NCI-H1694 treated with DMSO at 0.1 percent for 48 hours (cell line): Measurements from ENCODE around the gene KDM3B.

Experiments used
- DNase-seq: peaks from one replicate; lab custom pipeline; 2025; lab: John Stamatoyannopoulos, UW

The KDM3B gene

DNA sequence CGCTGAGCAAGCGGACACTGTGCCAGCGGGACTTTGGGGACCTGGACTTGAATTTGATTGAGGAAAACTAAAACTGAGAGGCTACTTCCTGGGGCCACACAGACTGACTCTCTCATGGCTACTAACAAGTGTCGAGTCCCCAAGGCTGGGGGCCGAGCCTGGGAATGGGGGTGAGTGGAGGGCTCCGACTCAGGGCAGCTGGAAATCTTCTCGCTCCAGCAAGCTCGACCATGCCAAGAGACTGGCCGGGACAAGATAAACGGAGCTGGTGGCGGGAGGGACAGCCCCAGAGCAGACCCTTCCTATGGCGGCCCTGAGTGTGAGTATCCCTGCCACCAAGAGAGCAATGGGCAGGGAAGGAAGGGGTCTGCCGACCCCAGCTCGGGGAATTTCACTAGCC, 5.6 kb upstream of the KDM3B start:
- DNase-seq = no peak

DNA sequence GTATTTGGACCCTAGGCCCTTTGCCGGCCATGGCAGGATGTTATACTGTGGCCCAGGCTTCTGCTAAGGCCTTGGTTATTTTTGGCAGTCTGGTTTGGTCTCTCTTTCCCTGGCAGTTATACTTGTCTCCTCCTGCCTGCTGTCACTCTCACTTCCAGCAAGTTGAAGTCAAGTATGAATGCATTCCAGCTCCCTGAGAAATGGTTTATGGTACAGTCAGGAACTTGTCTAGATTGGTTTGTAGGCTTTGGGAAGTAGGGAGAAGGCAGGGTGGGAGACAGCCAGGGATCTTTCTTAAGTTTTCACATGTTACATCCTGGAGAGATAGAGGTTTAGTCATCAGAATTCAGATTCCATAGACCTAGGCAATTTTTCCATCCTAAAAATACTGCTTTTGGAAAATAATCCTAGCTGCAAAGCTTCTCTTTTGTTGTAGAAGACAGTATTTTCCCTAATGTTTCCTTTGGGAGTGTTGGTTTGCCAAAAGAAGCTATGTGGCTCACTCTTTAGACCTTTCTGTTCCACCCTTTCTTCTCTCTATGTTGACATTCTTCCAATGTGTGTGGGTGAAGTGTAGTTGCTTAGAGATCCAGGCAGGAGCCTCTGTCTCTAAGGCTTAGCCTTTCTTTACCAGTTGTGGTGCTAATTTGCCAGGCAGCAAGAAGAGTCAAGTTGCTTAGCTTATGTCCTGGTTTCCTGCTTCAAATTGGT, 2.5 kb upstream of the KDM3B start:
- DNase-seq = no peak

DNA sequence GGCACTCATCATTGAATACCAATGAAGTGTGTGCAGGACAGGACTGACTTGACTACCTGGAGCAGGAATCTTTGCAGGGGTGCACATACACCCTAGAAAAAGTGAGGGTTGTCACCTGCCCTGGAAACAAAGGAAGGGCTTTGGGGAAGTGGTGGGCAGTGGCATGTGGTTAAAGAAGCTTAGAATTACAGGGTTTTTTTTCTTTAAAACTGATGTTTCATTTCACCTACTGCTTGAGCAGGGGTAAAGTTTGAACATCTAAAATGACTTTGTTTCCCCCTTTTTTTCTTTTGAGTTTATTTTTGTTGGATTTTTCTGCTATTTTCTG, 2.0 kb upstream of the KDM3B start:
- DNase-seq = no peak

- no peak for DNase-seq
Observed at GRCh38 chr5:138351056-138351455, 1.4 kb upstream of the KDM3B start.

GRCh38 chr5:138351517-138351916, 968 bp upstream of the KDM3B start:
- no peak for DNase-seq

DNA sequence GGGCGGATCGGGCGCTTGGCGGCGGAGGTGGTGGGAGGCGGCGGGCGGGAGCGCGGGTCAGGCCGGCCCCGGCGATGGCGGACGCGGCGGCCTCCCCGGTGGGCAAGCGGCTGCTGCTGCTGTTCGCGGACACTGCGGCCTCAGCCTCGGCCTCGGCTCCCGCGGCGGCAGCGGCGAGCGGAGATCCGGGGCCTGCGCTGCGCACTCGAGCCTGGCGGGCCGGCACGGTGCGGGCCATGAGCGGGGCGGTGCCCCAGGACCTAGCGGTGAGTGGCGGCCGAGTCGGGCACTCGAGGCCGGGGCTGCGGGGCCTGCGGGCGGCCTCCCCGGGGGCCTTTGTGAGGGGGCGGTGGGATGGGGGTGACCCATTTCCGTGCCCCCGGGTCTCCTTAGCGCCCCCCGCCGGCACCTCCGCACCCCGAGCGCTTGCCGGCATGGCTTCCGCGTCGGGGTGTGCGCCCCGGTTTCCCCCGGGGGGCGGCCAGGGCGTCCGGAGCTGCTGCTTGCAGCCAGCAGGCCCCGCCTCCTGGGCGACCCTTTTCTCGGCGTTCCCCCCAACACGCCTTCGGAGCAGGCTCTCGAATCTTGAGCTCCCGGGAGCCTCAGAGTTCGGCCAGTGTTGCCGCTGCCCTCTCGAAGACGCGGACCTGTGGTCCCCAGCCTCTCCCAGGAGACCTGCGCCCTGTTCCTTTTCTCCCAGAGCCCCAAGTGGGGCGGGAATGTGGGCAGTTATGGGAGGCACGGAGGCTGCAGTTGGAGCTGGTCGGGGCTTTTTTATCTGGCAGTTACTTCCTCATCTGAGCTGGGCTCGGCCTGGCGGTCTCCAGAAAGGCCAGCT, 456 bp downstream of the KDM3B start:
- DNase-seq = no peak

DNA sequence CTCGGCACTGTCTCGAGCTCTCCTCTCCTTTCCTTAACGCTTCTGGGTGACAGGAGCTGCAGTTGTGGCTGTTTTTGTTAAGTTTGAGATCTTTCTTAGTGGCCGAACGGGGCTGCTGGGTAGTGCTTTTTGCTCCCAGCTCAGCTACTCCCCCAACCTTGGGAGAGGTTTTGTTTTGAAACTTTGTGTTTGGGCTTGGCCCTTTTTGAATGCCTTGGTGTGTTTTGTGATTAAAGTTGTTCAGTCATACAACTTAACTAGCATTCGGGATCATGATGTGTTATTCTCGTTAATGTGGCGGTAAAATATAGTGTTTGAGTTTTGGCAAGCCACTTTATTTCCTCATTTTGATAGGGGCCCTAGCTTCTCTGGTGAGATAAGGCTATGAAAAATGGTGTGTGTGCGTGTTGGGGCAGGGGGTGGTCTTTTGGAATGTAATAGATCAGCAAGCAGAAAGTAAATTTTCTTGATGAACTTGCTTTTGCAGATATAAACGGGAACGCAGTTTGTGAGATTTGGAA, 1.1 kb downstream of the KDM3B start:
- DNase-seq = no peak

- no peak for DNase-seq
Observed at GRCh38 chr5:138354387-138354786, 1.9 kb downstream of the KDM3B start.

DNA sequence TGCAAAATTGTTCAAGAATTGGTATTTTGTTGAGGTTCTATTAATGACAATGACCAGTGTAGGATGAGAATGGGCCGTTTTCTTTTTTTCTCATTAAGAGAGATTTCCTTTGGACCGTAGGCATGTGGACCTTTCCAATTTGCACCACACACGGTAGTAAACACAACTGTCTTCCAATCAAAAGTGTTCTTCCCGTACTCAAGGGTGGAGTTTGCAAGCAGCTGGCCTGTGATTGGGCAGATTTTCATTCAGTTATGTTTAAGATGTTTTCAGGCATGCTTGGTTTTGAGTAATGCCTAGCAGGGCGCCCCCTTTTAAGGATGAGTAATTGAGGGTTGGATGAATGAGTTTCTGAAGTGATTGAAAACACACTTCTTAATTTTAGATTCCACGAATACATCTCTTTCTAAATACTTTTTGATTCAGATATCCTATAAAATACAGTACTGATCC, 2.5 kb downstream of the KDM3B start:
- DNase-seq = no peak

GRCh38 chr5:138359621-138360020, 7.1 kb downstream of the KDM3B start:
- DNase-seq = no peak

- DNase-seq = no peak
Observed at GRCh38 chr5:138360941-138361452, 8.5 kb downstream of the KDM3B start.

- DNase-seq = no peak
Observed at GRCh38 chr5:138364576-138364975, 12.1 kb downstream of the KDM3B start.

DNA sequence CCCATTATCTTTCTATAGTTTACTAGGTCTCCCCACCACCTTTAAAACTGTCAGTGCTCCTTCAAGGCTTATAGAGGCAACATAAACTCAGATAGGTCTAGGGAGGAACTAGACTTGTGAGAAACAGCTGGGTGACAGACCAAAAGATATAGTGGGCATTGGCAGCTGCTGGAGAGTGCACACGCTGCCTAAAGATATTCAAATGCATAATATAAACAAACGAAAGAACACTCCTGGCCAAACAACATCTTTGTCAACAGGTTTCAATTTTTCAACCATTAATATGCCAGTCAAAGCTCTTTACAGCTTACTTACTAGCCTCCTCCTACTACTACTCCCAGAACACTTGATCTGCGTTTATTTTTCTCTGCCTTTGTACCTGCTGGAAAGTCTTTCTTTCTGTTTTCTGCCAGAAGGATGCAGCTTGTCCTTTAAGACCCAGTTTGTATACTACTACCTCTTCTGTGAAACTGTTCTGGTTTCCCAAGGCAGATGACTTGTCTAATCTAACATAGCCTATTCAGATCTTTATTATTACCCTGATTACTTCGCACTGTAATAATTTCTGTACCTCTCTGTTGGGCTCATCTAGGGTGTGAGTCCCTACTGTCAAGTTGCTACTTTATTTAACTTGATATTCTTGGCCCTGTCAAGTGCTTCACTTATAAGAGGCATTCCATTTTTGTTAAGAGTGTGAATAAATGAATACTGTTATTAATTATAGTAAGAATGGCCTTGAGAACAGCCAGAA, 14.3 kb downstream of the KDM3B start:
- no peak for DNase-seq

DNA sequence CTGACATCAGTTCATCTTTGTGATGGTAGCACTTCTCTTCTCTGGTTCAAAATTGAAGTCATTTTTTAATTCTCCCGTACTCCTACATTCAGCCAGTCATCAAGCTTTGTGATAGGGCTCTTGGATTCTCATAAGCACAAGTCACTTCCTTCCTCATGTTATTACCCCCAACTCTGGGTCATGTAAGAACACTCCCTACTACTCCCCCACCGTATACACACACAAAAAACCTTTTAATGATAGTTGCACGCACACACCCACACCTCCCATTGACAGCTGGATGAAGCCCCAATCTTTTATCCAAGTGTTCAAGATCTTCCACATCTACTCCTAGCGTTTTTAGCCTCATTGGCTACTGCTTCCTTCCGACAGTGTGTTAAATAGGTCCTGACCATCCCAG, 16.8 kb downstream of the KDM3B start:
- DNase-seq = no peak

GRCh38 chr5:138369706-138370105, 17.2 kb downstream of the KDM3B start:
- DNase-seq = no peak

- no peak for DNase-seq
Observed at GRCh38 chr5:138370537-138370936, 18.1 kb downstream of the KDM3B start.

DNA sequence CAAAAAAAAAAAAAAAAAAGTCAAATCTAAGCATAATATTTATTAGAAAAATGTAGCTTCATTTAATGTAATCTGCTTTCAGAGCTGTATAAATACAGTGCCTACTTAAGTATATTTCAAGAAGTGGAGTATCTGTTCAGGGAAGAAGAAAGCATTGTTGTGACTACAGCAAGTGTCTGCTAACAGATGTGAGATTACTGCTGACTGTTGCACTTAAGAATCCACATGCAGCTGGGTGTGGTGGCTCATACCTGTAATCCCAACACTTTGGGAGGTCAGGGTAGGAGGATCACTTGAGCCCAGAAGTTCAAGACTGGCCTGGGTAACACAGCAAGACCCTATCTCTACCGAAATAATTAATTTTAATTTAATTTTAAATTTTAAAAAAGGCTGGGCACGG, 19.0 kb downstream of the KDM3B start:
- no peak for DNase-seq

- no peak for DNase-seq
Observed at GRCh38 chr5:138372225-138372624, 19.7 kb downstream of the KDM3B start.

- no peak for DNase-seq
Observed at GRCh38 chr5:138372653-138373052, 20.2 kb downstream of the KDM3B start.

DNA sequence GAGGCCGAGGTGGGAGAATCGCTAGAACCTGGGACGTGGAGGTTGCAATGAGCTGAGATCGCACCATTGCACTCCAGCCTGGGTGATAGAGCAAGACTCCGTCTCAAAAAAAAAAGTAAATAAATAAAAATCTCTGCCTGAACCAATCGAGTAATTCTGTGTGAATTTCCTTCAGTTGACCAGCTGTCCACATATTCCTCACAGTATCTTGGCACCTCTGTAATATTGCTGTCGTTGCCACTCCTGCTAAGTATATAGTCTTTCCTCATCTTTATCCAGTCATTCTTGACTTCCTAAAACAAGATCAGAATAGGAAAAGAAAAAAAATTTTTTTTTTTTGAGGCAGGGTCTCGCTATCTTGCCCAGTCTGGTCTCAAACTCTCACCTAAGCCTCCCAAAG, 29.9 kb downstream of the KDM3B start:
- no peak for DNase-seq

- DNase-seq = no peak
Observed at GRCh38 chr5:138385660-138386059, 33.2 kb downstream of the KDM3B start.

DNA sequence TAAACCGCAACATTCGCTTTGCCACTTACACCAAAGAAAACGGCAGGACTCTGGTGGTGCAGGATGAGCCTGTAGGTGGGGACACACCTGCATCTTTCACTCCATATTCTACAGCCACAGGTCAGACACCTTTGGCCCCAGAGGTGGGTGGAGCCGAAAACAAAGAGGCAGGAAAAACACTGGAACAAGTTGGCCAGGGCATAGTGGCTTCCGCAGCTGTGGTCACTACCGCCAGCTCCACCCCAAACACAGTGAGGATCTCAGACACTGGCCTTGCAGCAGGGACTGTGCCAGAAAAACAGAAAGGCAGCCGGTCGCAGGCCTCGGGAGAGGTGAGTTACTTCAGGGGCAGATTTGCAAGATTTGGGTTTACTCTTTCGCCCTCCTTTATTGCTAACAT, 33.8 kb downstream of the KDM3B start:
- DNase-seq = no peak
